22Rv1 (cell line): Measurements from ENCODE around the gene HSPA6.
"Not testable (repeated sequence)": the region's sequence is repeated elsewhere in the genome, so short reads cannot be mapped to it uniquely, and the experiment has no call there.

Experiments used
- CTCF ChIP-seq: fragments of 450-650 bp; IDR thresholded peaks from 2 replicates; pipeline ENCODE4 v1.5.1; 2017; ENCODE audit warnings: mild to moderate bottlenecking
- ZFX ChIP-seq: fragments of 450-650 bp; IDR thresholded peaks from 2 replicates; pipeline ENCODE4 v1.6.1; 2017; ENCODE audit warnings: antibody characterized with exemption, borderline replicate concordance

GRCh38 chr1:161528550-161528949 is 4.2 kb downstream of the HSPA6 start:
- TF ChIP-seq CTCF, ZFX: not testable (repeated sequence)
